HUES64 (cell line): Measurements from ENCODE around the gene HPN.

Experiments used
- H3K27ac ChIP-seq: 2 replicates; pipeline ENCODE4 v1.7.0; 2013; ENCODE audit warnings: low read depth, low read length, inconsistent platforms
- H3K27me3 ChIP-seq: 2 replicates; pipeline ENCODE4 v1.6.1; 2013; ENCODE audit warnings: mild to moderate bottlenecking, low read length; ENCODE audit not compliant: insufficient read depth
- H3K36me3 ChIP-seq: 2 replicates; pipeline ENCODE4 v1.6.1; 2013; ENCODE audit warnings: mild to moderate bottlenecking, low read length; ENCODE audit not compliant: insufficient read depth
- H3K4me1 ChIP-seq: 2 replicates; pipeline ENCODE4 v1.6.1; 2013; ENCODE audit warnings: mild to moderate bottlenecking, low read length, moderate library complexity; ENCODE audit not compliant: insufficient read depth
- H3K4me3 ChIP-seq: 2 replicates; pipeline ENCODE4 v1.5.1; 2013; ENCODE audit warnings: mild to moderate bottlenecking, low read length, moderate library complexity
- H3K9ac ChIP-seq: 2 replicates; pipeline ENCODE4 v1.6.1; 2013; ENCODE audit warnings: mild to moderate bottlenecking, low read depth, low read length
- H3K9me3 ChIP-seq: 2 replicates; pipeline ENCODE4 v1.6.1; 2013; ENCODE audit warnings: low read depth, low read length; ENCODE audit not compliant: insufficient read depth
- WGBS: fragments of 150-250, 120-280 bp; methylation state at CpG from one replicate; pipeline ENCODE4 v1.1.7; 2013; ENCODE audit warnings: missing lambda C conversion rate; 5-methylcytosine and 5-hydroxymethylcytosine counted together

Gene HPN

GRCh38 chr19:35079826-35080225, 38.3 kb downstream of the HPN start:
- Histone ChIP-seq H3K9me3 (no peaks in the 10 kb centered on the region), H3K27ac (no peak overlapping the region), H3K4me1 (no peaks in the 10 kb centered on the region), H3K4me3 (no peak overlapping the region), H3K27me3 (no peaks in the 10 kb centered on the region), H3K9ac (no peak overlapping the region), H3K36me3 (no peaks in the 10 kb centered on the region)
- 94% methylated on average over 14 of the region's 14 CpGs for WGBS

- H3K27me3 ChIP-seq = no peaks in the 10 kb centered on the region
- no peaks in the 10 kb centered on the region for H3K36me3 ChIP-seq
- 92% methylated on average over 16 of the region's 16 CpGs for WGBS
- no peak overlapping the region for H3K4me3 ChIP-seq
- H3K9me3 ChIP-seq = no peaks in the 10 kb centered on the region
- H3K9ac ChIP-seq = no peak overlapping the region
- H3K4me1 ChIP-seq = no peaks in the 10 kb centered on the region
- no peak overlapping the region for H3K27ac ChIP-seq
Measured at GRCh38 chr19:35080613-35081170, 39.2 kb downstream of the HPN start.

- Histone ChIP-seq H3K9me3 (no peaks in the 10 kb centered on the region), H3K4me1 (no peaks in the 10 kb centered on the region), H3K4me3 (no peak overlapping the region), H3K9ac (no peak overlapping the region), H3K27me3 (no peaks in the 10 kb centered on the region), H3K27ac (no peak overlapping the region), H3K36me3 (no peaks in the 10 kb centered on the region)
- WGBS = 91% methylated on average over 6 of the region's 6 CpGs
Measured at GRCh38 chr19:35081201-35081600, 39.7 kb downstream of the HPN start.

GRCh38 chr19:35083691-35084508, 42.4 kb downstream of the HPN start:
- 89% methylated on average over 15 of the region's 15 CpGs for WGBS
- no peak overlapping the region for H3K4me3 ChIP-seq
- H3K36me3 ChIP-seq = no peaks in the 10 kb centered on the region
- H3K9me3 ChIP-seq = no peaks in the 10 kb centered on the region
- H3K4me1 ChIP-seq = peaks cover 2% of the 10 kb centered on the region; the same call in 1 of the 2 replicates
- no peak overlapping the region for H3K27ac ChIP-seq
- H3K27me3 ChIP-seq = no peaks in the 10 kb centered on the region
- H3K9ac ChIP-seq = no peak overlapping the region

GRCh38 chr19:35084509-35084762, 42.9 kb downstream of the HPN start:
- Histone ChIP-seq H3K4me3 (no peak overlapping the region), H3K9ac (no peak overlapping the region), H3K36me3 (no peaks in the 10 kb centered on the region), H3K9me3 (no peaks in the 10 kb centered on the region), H3K4me1 (peaks cover 2% of the 10 kb centered on the region; the same call in 1 of the 2 replicates), H3K27me3 (no peaks in the 10 kb centered on the region), H3K27ac (no peak overlapping the region)
- WGBS = 80% methylated on average over 3 of the region's 3 CpGs

- no peak overlapping the region for H3K4me3 ChIP-seq
- H3K9me3 ChIP-seq = no peaks in the 10 kb centered on the region
- H3K27ac ChIP-seq = no peak overlapping the region
- 83% methylated on average over 6 of the region's 6 CpGs for WGBS
- peaks cover 8% of the 10 kb centered on the region for H3K4me1 ChIP-seq
- no peaks in the 10 kb centered on the region for H3K36me3 ChIP-seq
- H3K9ac ChIP-seq = no peak overlapping the region
- no peaks in the 10 kb centered on the region for H3K27me3 ChIP-seq
Measured at GRCh38 chr19:35085947-35086346, 44.4 kb downstream of the HPN start.

- H3K4me3 ChIP-seq = no peak overlapping the region
- H3K4me1 ChIP-seq = peaks cover 8% of the 10 kb centered on the region
- H3K9me3 ChIP-seq = no peaks in the 10 kb centered on the region
- WGBS = 91% methylated on average over 8 of the region's 8 CpGs
- no peak overlapping the region for H3K27ac ChIP-seq
- H3K27me3 ChIP-seq = no peaks in the 10 kb centered on the region; the same call in 1 of the 2 replicates
- H3K36me3 ChIP-seq = no peaks in the 10 kb centered on the region
- H3K9ac ChIP-seq = no peak overlapping the region
Measured at GRCh38 chr19:35086455-35086854, 44.9 kb downstream of the HPN start.

GRCh38 chr19:35087393-35087792, 45.9 kb downstream of the HPN start:
- Histone ChIP-seq H3K4me1 (peaks cover 8% of the 10 kb centered on the region), H3K36me3 (no peaks in the 10 kb centered on the region), H3K9me3 (no peaks in the 10 kb centered on the region), H3K9ac (no peak overlapping the region), H3K4me3 (no peak overlapping the region), H3K27ac (no peak overlapping the region), H3K27me3 (no peaks in the 10 kb centered on the region; the same call in 1 of the 2 replicates)

- Histone ChIP-seq H3K4me1 (peaks cover 8% of the 10 kb centered on the region), H3K27ac (no peak overlapping the region), H3K36me3 (no peaks in the 10 kb centered on the region), H3K9ac (no peak overlapping the region), H3K4me3 (no peak overlapping the region), H3K27me3 (no peaks in the 10 kb centered on the region; the same call in 1 of the 2 replicates), H3K9me3 (no peaks in the 10 kb centered on the region)
- WGBS = 86% methylated on average over 8 of the region's 8 CpGs
Measured at GRCh38 chr19:35088131-35088913, 46.8 kb downstream of the HPN start.

GRCh38 chr19:35089554-35089953, 48.0 kb downstream of the HPN start:
- WGBS = 90% methylated on average over 8 of the region's 8 CpGs
- H3K4me1 ChIP-seq = peaks cover 8% of the 10 kb centered on the region

GRCh38 chr19:35090160-35090505, 48.6 kb downstream of the HPN start:
- Histone ChIP-seq H3K4me1 (peaks cover 8% of the 10 kb centered on the region), H3K27ac (no peak overlapping the region), H3K9me3 (no peaks in the 10 kb centered on the region), H3K9ac (no peak overlapping the region), H3K36me3 (no peaks in the 10 kb centered on the region), H3K27me3 (no peaks in the 10 kb centered on the region; the same call in 1 of the 2 replicates), H3K4me3 (no peak overlapping the region)
- WGBS = 75% methylated on average over 8 of the region's 9 CpGs

More at GRCh38 chr19:35089554-35089953, 48.0 kb downstream of the HPN start:
- Histone ChIP-seq H3K9ac (no peak overlapping the region), H3K27ac (no peak overlapping the region), H3K27me3 (no peaks in the 10 kb centered on the region; the same call in 1 of the 2 replicates), H3K4me3 (no peak overlapping the region), H3K36me3 (no peaks in the 10 kb centered on the region), H3K9me3 (no peaks in the 10 kb centered on the region)
